GM19099 (cell line): ENCODE data around the gene TRIL.

Experiments used
- POLR2A ChIP-seq: IDR thresholded peaks from 3 replicates; pipeline ENCODE4 v1.6.1; 2011; ENCODE audit warnings: low read depth; ENCODE audit not compliant: insufficient read length; ENCODE audit errors: extremely low read depth

The TRIL gene, protein sequence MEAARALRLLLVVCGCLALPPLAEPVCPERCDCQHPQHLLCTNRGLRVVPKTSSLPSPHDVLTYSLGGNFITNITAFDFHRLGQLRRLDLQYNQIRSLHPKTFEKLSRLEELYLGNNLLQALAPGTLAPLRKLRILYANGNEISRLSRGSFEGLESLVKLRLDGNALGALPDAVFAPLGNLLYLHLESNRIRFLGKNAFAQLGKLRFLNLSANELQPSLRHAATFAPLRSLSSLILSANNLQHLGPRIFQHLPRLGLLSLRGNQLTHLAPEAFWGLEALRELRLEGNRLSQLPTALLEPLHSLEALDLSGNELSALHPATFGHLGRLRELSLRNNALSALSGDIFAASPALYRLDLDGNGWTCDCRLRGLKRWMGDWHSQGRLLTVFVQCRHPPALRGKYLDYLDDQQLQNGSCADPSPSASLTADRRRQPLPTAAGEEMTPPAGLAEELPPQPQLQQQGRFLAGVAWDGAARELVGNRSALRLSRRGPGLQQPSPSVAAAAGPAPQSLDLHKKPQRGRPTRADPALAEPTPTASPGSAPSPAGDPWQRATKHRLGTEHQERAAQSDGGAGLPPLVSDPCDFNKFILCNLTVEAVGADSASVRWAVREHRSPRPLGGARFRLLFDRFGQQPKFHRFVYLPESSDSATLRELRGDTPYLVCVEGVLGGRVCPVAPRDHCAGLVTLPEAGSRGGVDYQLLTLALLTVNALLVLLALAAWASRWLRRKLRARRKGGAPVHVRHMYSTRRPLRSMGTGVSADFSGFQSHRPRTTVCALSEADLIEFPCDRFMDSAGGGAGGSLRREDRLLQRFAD

GRCh38 chr7:28958235-28958979 is at the start of gene TRIL:
Gene TRIL (minus strand): TSS chr7:28958330. CDS start chr7:28958046, 284 bp downstream.
- no peak for TF ChIP-seq POLR2A

GRCh38 chr7:29007127-29007526 is 49.0 kb upstream of the TRIL start:
- TF ChIP-seq POLR2A = no peak

- no peak for TF ChIP-seq POLR2A
Observed at GRCh38 chr7:29005829-29006228, 47.7 kb upstream of the TRIL start.

GRCh38 chr7:29005406-29005805 is 47.3 kb upstream of the TRIL start:
- TF ChIP-seq POLR2A = no peak

GRCh38 chr7:29003703-29004102 is 45.6 kb upstream of the TRIL start:
- no peak for TF ChIP-seq POLR2A

- no peak for TF ChIP-seq POLR2A
Observed at GRCh38 chr7:29000717-29001076, 42.6 kb upstream of the TRIL start.

- no peak for TF ChIP-seq POLR2A
Observed at GRCh38 chr7:28999895-29000716, 42.0 kb upstream of the TRIL start.

GRCh38 chr7:28999427-28999826 is 41.3 kb upstream of the TRIL start:
- no peak for TF ChIP-seq POLR2A

GRCh38 chr7:28998105-28998504 is 40.0 kb upstream of the TRIL start:
- TF ChIP-seq POLR2A = no peak

DNA sequence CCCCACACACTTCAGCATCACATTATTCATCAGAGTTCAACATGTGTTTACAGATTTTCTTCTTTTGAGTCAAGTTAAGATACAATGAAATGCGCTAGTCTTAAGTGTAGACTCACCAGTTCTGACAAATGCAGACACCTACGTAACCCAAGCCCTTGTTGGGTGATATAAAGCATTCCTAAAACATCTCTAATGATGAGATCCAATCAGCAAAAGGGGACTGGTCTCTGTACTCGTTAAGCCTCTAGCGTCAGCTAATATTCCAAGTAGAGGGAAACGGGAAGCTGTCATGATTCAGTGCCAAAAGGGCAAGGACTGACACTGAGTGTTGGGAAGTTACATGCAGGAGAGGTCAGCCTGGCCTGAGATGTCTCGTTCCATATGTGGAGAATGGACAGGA is 38.7 kb upstream of the TRIL start:
- TF ChIP-seq POLR2A = no peak

GRCh38 chr7:28993371-28993770 is 35.2 kb upstream of the TRIL start:
- no peak for TF ChIP-seq POLR2A

- no peak for TF ChIP-seq POLR2A
Observed at GRCh38 chr7:28992798-28993197, 34.7 kb upstream of the TRIL start.

DNA sequence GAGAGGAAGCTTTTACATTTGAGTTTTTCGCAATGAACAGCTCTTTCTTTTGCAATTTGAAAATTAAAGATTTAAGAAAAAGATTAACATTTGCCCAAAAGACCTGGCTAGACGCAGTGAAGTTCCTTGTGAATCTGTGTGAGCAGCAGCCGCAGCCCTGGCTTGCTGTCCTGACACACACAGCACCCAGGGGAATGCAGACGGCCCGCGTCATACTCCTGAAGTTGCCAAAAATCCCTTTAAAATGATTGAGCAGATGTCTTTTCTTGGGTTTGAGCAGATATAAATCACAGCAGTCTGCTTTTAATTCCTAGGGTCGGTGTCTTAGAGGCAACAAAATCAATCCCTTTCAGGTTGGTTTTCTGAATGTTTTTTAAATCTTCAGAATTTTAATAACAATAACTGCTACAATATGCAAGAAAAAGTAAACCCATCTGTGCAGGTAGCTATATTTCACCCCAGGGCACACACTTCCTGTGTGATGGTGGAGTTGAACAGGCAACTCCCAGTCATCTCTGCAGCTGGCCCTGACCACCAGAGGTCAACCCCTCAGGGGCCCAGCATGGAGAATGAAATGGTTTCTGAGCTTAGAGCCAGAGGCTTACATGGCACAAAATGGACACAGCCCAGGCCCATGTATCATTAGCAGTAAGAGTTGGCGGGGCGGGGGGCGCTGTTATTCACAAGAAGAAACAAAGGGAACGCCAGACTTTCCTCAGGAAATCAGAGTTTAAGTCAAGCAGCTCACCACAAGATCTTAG is 32.2 kb upstream of the TRIL start:
- no peak for TF ChIP-seq POLR2A

- no peak for TF ChIP-seq POLR2A
Observed at GRCh38 chr7:28989211-28989980, 31.3 kb upstream of the TRIL start.

GRCh38 chr7:28988810-28989209 is 30.7 kb upstream of the TRIL start:
- TF ChIP-seq POLR2A = no peak
